Measurements from ENCODE around the gene MYO10. TPM values are rescaled to one million over a fixed set of nuclear protein-coding genes. Genes with fewer than 3 reads are reported as not detected.
A peak's percentile ranks its signal among the peaks of the same experiment; 100 is the strongest.

Gene MYO10
- total RNA-seq, 2 experiments from 2014 or later, result not detected

GRCh38 chr5:16673241-16674201, 262.6 kb downstream of the MYO10 start:
- peak overlapping the region; percentile 29 for H3K4me3 ChIP-seq (ENCODE audit: low read length)

GRCh38 chr5:16671208-16671607, 264.9 kb downstream of the MYO10 start:
- intact Hi-C loops (cut with DNase I, micrococcal nuclease), result no loop called here
- peaks cover 18% of the 10 kb centered on the region for H3K4me1 ChIP-seq (ENCODE audit: insufficient read depth, low read length)
- CTCF ChIA-PET, result no interaction called here
- H3K27ac ChIP-seq (ENCODE audit: low read depth in 1 of 2, low read length in 2 of 2), result no peak overlapping the region
- Mint-ChIP-seq H3K4me3 (no peak overlapping the region), H3K27me3 (no peaks in the 10 kb centered on the region), H3K4me1 (ENCODE audit: low read depth) (peaks cover 34% of the 10 kb centered on the region), H3K36me3 (ENCODE audit: low read depth) (no peaks in the 10 kb centered on the region), H3K9me3 (no peaks in the 10 kb centered on the region), H3K27ac (no peak overlapping the region)
- POLR2A ChIA-PET, result no interaction called here
- H3K9me3 ChIP-seq (ENCODE audit: control insufficient read depth in 1 of 2, insufficient read depth in 1 of 2, low read length in 2 of 2), result no peaks in the 10 kb centered on the region
- H3K4me3 ChIP-seq (ENCODE audit: low read length), result no peak overlapping the region
- no peak for DNase-seq
- H3K27me3 ChIP-seq (ENCODE audit: control insufficient read depth in 1 of 2, insufficient read depth in 2 of 2, low read length in 2 of 2), result no peaks in the 10 kb centered on the region
- ATAC-seq (ENCODE audit: poor library complexity), result no peak
- no peaks in the 10 kb centered on the region for H3K36me3 ChIP-seq (ENCODE audit: insufficient read depth, low read length)
- TF ChIP-seq CTCF (IDR thresholded peaks at IDR 0.05), result no peak

More at GRCh38 chr5:16673241-16674201, 262.6 kb downstream of the MYO10 start:
- H3K36me3 Mint-ChIP-seq (ENCODE audit: low read depth), result no peaks in the 10 kb centered on the region
- H3K36me3 ChIP-seq (ENCODE audit: insufficient read depth, low read length), result no peaks in the 10 kb centered on the region
- DNase-seq (peak; percentile 18 to 76 (median 54)), ATAC-seq (ENCODE audit: poor library complexity) (peak; percentile 82)
- peak overlapping the region; percentile 38 for H3K4me3 Mint-ChIP-seq
- H3K9me3 Mint-ChIP-seq, result no peaks in the 10 kb centered on the region
- H3K9me3 ChIP-seq (ENCODE audit: control insufficient read depth in 1 of 2, insufficient read depth in 1 of 2, low read length in 2 of 2), result no peaks in the 10 kb centered on the region
- peak overlapping the region in 1 of 2 donors; percentile 17 for H3K27ac ChIP-seq (ENCODE audit: low read depth in 1 of 2, low read length in 2 of 2)
- ChIA-PET POLR2A (interaction anchor here (0.9 to 2.3 kb wide), 4 partner anchors 44 to 86 kb away, joined by 3 to 24 read pairs (median 7); partner anchors contain the start of gene RETREG1), CTCF (interaction anchor here (0.6 to 0.7 kb wide), 2 partner anchors 47 to 163 kb away, joined by 3 to 4 read pairs; no protein-coding TSS in a partner anchor)
- intact Hi-C loops (cut with DNase I, micrococcal nuclease), result no loop called here
- H3K27me3 Mint-ChIP-seq, result no peaks in the 10 kb centered on the region
- H3K4me1 ChIP-seq (ENCODE audit: insufficient read depth, low read length), result peaks cover 14% of the 10 kb centered on the region
- H3K27ac Mint-ChIP-seq, result peak overlapping the region; percentile 70
- H3K27me3 ChIP-seq (ENCODE audit: control insufficient read depth in 1 of 2, insufficient read depth in 2 of 2, low read length in 2 of 2), result no peaks in the 10 kb centered on the region
- TF ChIP-seq CTCF (IDR thresholded peaks at IDR 0.05), result no peak
- H3K4me1 Mint-ChIP-seq (ENCODE audit: low read depth), result peaks cover 27% of the 10 kb centered on the region

DNA sequence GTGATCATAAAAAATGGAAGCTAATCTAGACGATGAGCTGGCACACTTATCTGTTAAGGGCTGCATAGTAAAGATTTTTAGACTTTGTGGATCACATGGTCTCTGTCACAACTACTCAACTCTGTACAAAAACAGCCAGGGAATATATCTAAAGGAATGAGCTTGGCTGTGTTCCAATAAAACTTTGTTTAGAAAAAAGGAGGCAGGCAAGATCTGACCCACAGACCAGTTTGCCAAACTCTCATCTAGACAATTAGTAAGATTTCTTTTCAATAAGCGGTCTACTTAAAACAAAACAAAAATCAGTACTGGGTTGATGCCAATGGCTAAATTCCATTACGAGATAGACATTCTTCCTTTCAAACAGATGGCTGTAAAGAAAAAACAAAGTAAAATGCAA, 266.3 kb downstream of the MYO10 start:
- Histone ChIP-seq H3K27me3 (ENCODE audit: control insufficient read depth in 1 of 2, insufficient read depth in 2 of 2, low read length in 2 of 2) (no peaks in the 10 kb centered on the region), H3K27ac (ENCODE audit: low read depth in 1 of 2, low read length in 2 of 2) (no peak overlapping the region), H3K4me3 (ENCODE audit: low read length) (no peak overlapping the region), H3K36me3 (ENCODE audit: insufficient read depth, low read length) (no peaks in the 10 kb centered on the region), H3K9me3 (ENCODE audit: control insufficient read depth in 1 of 2, insufficient read depth in 1 of 2, low read length in 2 of 2) (no peaks in the 10 kb centered on the region), H3K4me1 (ENCODE audit: insufficient read depth, low read length) (peaks cover 21% of the 10 kb centered on the region)
- Mint-ChIP-seq H3K4me1 (ENCODE audit: low read depth) (peaks cover 42% of the 10 kb centered on the region), H3K9me3 (no peaks in the 10 kb centered on the region), H3K27me3 (no peaks in the 10 kb centered on the region), H3K36me3 (ENCODE audit: low read depth) (no peaks in the 10 kb centered on the region), H3K4me3 (no peak overlapping the region), H3K27ac (no peak overlapping the region)
- no peak for ATAC-seq (ENCODE audit: poor library complexity)
- no peak for TF ChIP-seq CTCF (IDR thresholded peaks at IDR 0.05)
- ChIA-PET CTCF (no interaction called here), POLR2A (no interaction called here)
- intact Hi-C loops (cut with DNase I, micrococcal nuclease), result loop anchor here (5.0 to 10.0 kb wide), 2 partner anchors 52 to 115 kb away; partner anchors contain the start of gene RETREG1 (in 1 of the 2)
- DNase-seq, result no peak

All from CD4-positive, alpha-beta T cell (primary cell).